Bronchial epithelial cell (primary cell): Measurements from ENCODE around the gene CFAP45. TPM values are rescaled to one million over a fixed set of nuclear protein-coding genes. Genes with fewer than 3 reads are reported as not detected.

Experiments
- DNase-seq: peaks from one replicate; pipeline ENCODE4 v3.0.0-alpha.2; 2010; ENCODE audit warnings: low read depth
- FAIRE-seq: peaks from 2 replicates; lab custom pipeline; 2011; peaks lifted over from hg19 to GRCh38; lab: Jason Lieb, UNC
- H3K27me3 ChIP-seq: 2 replicates; pipeline ENCODE4 v1.5.1; 2011; ENCODE audit warnings: low read length; ENCODE audit not compliant: control insufficient read depth, insufficient read depth
- H3K36me3 ChIP-seq: 2 replicates; pipeline ENCODE4 v1.5.1; 2011; ENCODE audit warnings: low read length; ENCODE audit not compliant: control insufficient read depth, insufficient read depth
- H3K4me3 ChIP-seq: 2 replicates; pipeline ENCODE4 v1.5.1; 2011; ENCODE audit warnings: mild to moderate bottlenecking, low read depth, low read length, control low read depth
- CTCF ChIP-seq: IDR thresholded peaks from 2 replicates; pipeline ENCODE4 v1.5.1; 2011; ENCODE audit warnings: mild to moderate bottlenecking, moderate library complexity, low read length, control low read depth, inconsistent platforms; ENCODE audit not compliant: insufficient read depth, severe bottlenecking
- total RNA-seq: library from RNA; depleted of rRNA; stranded (reverse); fragments of >200 nt; gene quantifications from 2 replicates; pipeline ENCODE4 v1.2.1, GENCODE V29; 2014

CFAP45 gene, protein sequence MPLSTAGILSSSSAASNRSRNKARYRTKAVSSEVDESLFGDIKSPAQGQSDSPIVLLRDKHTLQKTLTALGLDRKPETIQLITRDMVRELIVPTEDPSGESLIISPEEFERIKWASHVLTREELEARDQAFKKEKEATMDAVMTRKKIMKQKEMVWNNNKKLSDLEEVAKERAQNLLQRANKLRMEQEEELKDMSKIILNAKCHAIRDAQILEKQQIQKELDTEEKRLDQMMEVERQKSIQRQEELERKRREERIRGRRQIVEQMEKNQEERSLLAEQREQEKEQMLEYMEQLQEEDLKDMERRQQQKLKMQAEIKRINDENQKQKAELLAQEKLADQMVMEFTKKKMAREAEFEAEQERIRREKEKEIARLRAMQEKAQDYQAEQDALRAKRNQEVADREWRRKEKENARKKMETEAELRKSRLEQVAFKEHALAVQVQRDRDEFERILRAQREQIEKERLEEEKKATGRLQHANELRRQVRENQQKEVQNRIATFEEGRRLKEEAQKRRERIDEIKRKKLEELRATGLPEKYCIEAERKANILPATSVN
- 0.53 and 0.90 TPM in 2 replicates for total RNA-seq

DNA sequence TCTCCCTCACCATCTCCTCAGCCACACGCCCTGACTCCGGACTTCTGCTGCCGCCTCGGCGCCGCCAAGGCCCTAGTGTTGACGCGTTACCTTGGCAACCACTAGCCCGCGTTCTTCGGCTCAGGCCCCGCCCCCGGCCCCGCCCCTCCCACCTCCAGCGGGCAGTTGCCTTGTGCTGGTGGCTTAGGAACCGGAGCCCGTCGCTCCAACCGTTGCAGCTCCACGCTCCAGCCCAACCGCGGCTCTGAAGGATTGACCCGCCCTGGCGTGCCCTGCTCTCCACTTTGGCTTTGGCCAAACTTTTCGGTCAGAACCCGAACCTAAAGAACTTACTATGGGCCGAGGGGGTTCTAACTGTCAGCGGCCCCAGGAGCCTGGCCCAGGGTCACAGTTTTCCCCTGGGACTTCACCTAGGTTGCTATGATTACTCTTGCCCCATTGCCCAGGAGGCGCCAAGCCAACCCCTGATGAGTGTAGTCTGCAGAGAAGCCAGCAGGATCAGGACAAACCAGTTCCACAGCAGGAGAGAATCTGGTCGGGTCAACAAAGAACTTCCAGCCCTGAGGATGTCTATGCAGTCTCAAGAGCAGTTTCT lies at the start of gene CFAP45:
Gene CFAP45, minus strand, starts transcription at position 80 of the 595 bp plus-strand sequence. Its CDS starts 67 bp downstream, at position 13.
- FAIRE-seq: no peak
- no peaks in the 10 kb centered on the region for H3K36me3 ChIP-seq
- H3K27me3 ChIP-seq: no peaks in the 10 kb centered on the region
- peak; percentile 91 for DNase-seq
- TF ChIP-seq CTCF: no peak
- peak within 1 kb of the TSS; percentile 6 for H3K4me3 ChIP-seq

DNA sequence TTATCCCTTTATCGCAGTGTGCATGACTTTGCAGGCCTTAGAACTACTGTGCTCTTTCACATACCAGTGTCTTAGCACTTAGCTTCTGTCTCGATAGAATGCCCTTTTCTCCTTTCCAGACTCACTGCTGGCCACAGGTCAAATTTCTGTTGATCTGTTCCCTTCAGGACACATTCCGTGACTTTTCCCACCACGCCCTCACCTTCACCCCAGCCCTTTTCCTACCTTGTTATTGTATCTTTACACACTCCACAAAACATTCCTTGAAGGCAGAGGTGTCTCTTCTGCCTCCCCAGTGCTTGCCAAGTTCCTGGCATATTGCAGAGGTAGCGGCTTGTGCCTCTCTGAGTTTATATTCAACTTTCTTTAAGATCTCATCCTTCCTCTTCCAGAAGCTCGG lies 49.2 kb upstream of the CFAP45 start:
- DNase-seq (no peak), FAIRE-seq (no peak)
- no peak for TF ChIP-seq CTCF
- Histone ChIP-seq H3K36me3 (no peaks in the 10 kb centered on the region), H3K4me3 (no peak overlapping the region), H3K27me3 (no peaks in the 10 kb centered on the region)

DNA sequence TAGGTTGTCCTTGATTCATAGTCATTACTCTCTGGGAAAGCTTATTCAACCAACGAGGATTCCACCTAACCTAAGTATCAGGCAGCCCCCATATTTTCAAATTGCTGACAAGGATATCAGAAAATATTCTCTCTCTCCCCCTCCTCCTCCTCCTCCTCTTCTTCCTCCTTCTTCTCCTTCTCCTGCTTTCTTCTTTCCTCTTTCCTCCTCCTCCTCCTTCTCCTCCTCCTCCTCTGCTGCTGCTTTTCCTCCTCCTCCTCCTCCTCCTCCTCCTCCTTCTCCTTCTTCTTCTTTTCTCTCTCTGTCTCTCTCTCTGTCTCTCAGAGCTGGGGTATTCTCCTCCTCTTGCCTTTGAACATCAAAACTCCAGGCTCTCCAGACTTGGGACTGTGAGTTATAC lies 48.0 kb upstream of the CFAP45 start:
- H3K36me3 ChIP-seq: peaks cover 1% of the 10 kb centered on the region
- H3K4me3 ChIP-seq: no peak overlapping the region
- FAIRE-seq (no peak), DNase-seq (no peak)
- no peak for TF ChIP-seq CTCF
- no peaks in the 10 kb centered on the region for H3K27me3 ChIP-seq

- Histone ChIP-seq H3K36me3 (peaks cover 3% of the 10 kb centered on the region), H3K27me3 (no peaks in the 10 kb centered on the region), H3K4me3 (no peak overlapping the region)
- no peak for TF ChIP-seq CTCF
- DNase-seq: no peak
- peak; percentile 47 for FAIRE-seq
Measured at GRCh38 chr1:159946242-159947187, 46.5 kb upstream of the CFAP45 start.

DNA sequence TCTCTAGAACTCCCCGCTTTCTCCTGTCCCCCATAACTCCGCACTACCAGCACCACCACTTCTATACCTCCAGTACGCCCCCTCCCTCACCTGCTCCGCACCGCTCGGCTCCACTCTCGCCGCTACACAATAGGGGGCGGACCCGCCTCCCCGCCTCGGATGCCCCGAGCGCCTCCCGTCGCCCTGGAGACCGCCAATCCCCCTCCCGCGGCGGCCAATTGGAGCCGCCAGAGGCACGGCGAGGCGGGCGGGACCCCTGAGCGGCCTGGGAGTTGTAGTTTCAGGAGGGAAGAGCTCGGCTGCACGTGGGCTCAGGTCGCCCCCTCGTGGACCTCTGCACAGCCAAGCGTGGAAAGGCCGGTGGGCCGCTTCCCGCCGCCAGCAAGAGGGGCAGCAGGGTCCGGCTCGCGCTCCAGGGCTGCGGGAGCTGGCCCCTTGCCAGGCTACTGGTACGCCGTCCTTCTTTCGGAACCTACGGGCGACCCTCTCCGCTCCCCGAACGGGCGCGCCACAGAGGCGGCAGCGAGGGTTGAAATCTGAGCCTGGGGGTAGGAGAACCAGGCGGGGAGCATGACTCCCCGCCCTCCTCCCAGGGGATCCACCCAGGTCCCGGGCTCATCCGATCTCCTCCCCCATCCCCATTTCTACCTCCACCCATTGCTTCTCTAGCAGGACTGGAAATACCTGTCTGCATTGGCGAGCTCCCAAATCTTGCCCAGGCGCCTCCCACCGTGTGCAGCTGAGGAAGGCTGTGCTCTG lies 45.7 kb upstream of the CFAP45 start, which contains the start of gene IGSF9:
Gene IGSF9, minus strand, starts transcription at position 131 of the 759 bp plus-strand sequence. CDS start 2,159 bp downstream, outside the sequence.
- H3K36me3 ChIP-seq: peaks cover 3% of the 10 kb centered on the region
- H3K4me3 ChIP-seq: peak within 1 kb of the TSS; percentile 62
- no peak for FAIRE-seq
- DNase-seq: peak; percentile 95
- TF ChIP-seq CTCF: peak; percentile 73
- H3K27me3 ChIP-seq: no peaks in the 10 kb centered on the region
